ENCODE results near the gene ZBTB5. TPM values are rescaled to one million over a fixed set of nuclear protein-coding genes. Genes with fewer than 3 reads are reported as not detected.

Gene ZBTB5
- total and polyA plus RNA-seq, 2 of the 13 experiments (the other 11 are each of a cell fraction or from before 2014, with no cell fraction given): 12.5 to 20.5 TPM

DNA sequence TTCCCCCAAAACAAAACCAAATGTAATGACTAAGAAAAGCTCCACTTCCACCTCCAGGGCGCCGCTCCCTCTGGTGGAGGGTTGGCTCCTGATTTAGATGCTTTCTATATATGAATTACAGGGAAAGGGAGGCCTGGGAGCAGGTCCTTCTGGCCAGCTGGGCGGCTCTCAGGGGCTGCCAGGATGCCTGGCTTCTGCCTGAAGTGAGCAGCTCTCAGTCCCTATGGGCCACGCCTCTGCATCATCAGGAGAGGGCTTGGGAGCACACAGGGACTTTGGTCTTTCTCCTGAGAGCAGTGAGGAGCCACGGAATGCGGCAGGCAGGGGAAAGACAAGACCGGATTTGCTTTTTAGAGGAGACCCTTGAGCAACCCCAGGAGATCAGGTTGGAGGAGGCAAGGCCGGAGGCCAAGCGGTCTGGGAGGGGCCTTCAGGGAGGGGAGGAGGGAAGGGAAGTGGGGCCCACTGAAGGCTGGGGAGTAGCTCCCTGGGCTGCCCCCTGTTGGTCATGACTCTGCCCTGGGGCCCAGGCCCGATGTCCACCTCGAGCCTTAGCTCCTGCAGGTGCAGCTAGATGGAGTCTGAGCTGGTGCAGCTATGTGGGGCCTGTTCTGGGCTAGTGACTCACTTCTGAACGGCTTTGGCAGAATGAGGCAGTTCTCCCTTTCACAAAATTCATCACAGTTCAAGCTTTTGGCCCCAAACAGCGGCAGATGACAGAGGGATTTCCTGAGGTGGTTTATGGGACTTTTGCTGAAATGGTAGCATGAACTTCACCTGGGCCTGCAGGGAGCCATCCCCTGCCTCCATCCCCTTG, 54.1 kb downstream of the ZBTB5 start (continued):
- TF ChIP-seq, protein P1, sequence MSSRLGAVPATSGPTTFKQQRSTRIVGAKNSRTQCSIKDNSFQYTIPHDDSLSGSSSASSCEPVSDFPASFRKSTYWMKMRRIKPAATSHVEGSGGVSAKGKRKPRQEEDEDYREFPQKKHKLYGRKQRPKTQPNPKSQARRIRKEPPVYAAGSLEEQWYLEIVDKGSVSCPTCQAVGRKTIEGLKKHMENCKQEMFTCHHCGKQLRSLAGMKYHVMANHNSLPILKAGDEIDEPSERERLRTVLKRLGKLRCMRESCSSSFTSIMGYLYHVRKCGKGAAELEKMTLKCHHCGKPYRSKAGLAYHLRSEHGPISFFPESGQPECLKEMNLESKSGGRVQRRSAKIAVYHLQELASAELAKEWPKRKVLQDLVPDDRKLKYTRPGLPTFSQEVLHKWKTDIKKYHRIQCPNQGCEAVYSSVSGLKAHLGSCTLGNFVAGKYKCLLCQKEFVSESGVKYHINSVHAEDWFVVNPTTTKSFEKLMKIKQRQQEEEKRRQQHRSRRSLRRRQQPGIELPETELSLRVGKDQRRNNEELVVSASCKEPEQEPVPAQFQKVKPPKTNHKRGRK (CRISPR knock-in tag; IDR thresholded peaks at IDR 0.05): no peak
- TF ChIP-seq, protein P2, sequence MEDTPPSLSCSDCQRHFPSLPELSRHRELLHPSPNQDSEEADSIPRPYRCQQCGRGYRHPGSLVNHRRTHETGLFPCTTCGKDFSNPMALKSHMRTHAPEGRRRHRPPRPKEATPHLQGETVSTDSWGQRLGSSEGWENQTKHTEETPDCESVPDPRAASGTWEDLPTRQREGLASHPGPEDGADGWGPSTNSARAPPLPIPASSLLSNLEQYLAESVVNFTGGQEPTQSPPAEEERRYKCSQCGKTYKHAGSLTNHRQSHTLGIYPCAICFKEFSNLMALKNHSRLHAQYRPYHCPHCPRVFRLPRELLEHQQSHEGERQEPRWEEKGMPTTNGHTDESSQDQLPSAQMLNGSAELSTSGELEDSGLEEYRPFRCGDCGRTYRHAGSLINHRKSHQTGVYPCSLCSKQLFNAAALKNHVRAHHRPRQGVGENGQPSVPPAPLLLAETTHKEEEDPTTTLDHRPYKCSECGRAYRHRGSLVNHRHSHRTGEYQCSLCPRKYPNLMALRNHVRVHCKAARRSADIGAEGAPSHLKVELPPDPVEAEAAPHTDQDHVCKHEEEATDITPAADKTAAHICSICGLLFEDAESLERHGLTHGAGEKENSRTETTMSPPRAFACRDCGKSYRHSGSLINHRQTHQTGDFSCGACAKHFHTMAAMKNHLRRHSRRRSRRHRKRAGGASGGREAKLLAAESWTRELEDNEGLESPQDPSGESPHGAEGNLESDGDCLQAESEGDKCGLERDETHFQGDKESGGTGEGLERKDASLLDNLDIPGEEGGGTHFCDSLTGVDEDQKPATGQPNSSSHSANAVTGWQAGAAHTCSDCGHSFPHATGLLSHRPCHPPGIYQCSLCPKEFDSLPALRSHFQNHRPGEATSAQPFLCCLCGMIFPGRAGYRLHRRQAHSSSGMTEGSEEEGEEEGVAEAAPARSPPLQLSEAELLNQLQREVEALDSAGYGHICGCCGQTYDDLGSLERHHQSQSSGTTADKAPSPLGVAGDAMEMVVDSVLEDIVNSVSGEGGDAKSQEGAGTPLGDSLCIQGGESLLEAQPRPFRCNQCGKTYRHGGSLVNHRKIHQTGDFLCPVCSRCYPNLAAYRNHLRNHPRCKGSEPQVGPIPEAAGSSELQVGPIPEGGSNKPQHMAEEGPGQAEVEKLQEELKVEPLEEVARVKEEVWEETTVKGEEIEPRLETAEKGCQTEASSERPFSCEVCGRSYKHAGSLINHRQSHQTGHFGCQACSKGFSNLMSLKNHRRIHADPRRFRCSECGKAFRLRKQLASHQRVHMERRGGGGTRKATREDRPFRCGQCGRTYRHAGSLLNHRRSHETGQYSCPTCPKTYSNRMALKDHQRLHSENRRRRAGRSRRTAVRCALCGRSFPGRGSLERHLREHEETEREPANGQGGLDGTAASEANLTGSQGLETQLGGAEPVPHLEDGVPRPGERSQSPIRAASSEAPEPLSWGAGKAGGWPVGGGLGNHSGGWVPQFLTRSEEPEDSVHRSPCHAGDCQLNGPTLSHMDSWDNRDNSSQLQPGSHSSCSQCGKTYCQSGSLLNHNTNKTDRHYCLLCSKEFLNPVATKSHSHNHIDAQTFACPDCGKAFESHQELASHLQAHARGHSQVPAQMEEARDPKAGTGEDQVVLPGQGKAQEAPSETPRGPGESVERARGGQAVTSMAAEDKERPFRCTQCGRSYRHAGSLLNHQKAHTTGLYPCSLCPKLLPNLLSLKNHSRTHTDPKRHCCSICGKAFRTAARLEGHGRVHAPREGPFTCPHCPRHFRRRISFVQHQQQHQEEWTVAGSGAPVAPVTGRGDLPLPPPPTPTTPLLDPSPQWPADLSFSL (CRISPR knock-in tag; IDR thresholded peaks at IDR 0.05): no peak

All from HepG2 (cell line).